SK-N-SH treated with all-trans-retinoic acid at 6 μM for 48 hours (cell line): ENCODE data around the gene SMC6.

Experiments
- ATAC-seq: fragments of 200-7000 bp; cut with Tn5 transposase; 3 replicates; pipeline ENCODE4 v1.9.1; 2020; ENCODE audit warnings: mild to moderate bottlenecking, moderate library complexity
- ARNTL ChIP-seq: fragments of 450-650 bp; formaldehyde crosslinking; IDR thresholded peaks from 2 replicates; pipeline ENCODE4 v1.5.0; 2020; ENCODE audit warnings: low read depth, mild to moderate bottlenecking, moderate library complexity, borderline replicate concordance
- CSDC2 ChIP-seq: fragments of 250-450 bp; sonication (Bioruptor Pico); IDR thresholded peaks from 2 replicates; pipeline ENCODE4 v1.5.0; 2020; ENCODE audit warnings: mild to moderate bottlenecking, moderate library complexity
- ESRRG ChIP-seq: fragments of 250-450 bp; sonication (Bioruptor Pico); IDR thresholded peaks from 2 replicates; pipeline ENCODE4 v1.6.1; 2021; ENCODE audit warnings: mild to moderate bottlenecking
- GLIS3 ChIP-seq: fragments of 250-450 bp; sonication (Bioruptor Pico); IDR thresholded peaks from 2 replicates; pipeline ENCODE4 v1.5.0; 2020; ENCODE audit warnings: mild to moderate bottlenecking, moderate library complexity
- ISL1 ChIP-seq: fragments of 250-450 bp; sonication (Bioruptor Pico); IDR thresholded peaks from 2 replicates; pipeline ENCODE4 v2.1.2; 2022; ENCODE audit warnings: mild to moderate bottlenecking, moderate library complexity
- OSR1 ChIP-seq: fragments of 250-450 bp; sonication (Bioruptor Pico); IDR thresholded peaks from 2 replicates; pipeline ENCODE4 v1.8.0; 2022; ENCODE audit warnings: moderate library complexity, mild to moderate bottlenecking, inconsistent platforms
- PPARA ChIP-seq: fragments of 250-450 bp; sonication (Bioruptor Pico); IDR thresholded peaks from 2 replicates; pipeline ENCODE4 v1.5.0; 2020; ENCODE audit warnings: mild to moderate bottlenecking, borderline replicate concordance
- RARB ChIP-seq: fragments of 250-450 bp; sonication (Bioruptor Pico); IDR thresholded peaks from 2 replicates; pipeline ENCODE4 v1.8.0; 2021; ENCODE audit warnings: mild to moderate bottlenecking, moderate library complexity
- SNAI2 ChIP-seq: fragments of 250-450 bp; sonication (Bioruptor Pico); IDR thresholded peaks from 2 replicates; pipeline ENCODE4 v1.5.0; 2020; ENCODE audit warnings: mild to moderate bottlenecking, moderate library complexity
- TCF4 ChIP-seq: fragments of 250-450 bp; sonication (Bioruptor Pico); IDR thresholded peaks from 2 replicates; pipeline ENCODE4 v1.8.0; 2021; ENCODE audit warnings: mild to moderate bottlenecking, moderate library complexity, borderline replicate concordance
- TOX ChIP-seq: fragments of 250-450 bp; sonication (Bioruptor Pico); IDR thresholded peaks from 2 replicates; pipeline ENCODE4 v1.8.0; 2021; ENCODE audit warnings: mild to moderate bottlenecking, moderate library complexity, borderline replicate concordance
- ZC3H10 ChIP-seq: fragments of 250-450 bp; sonication (Bioruptor Pico); IDR thresholded peaks from 2 replicates; pipeline ENCODE4 v1.5.1; 2021; ENCODE audit warnings: mild to moderate bottlenecking, moderate library complexity
- ZFP3 ChIP-seq: fragments of 250-450 bp; sonication (Bioruptor Pico); IDR thresholded peaks from 2 replicates; pipeline ENCODE4 v1.5.0; 2020; ENCODE audit warnings: mild to moderate bottlenecking, moderate library complexity
- ZNF565 ChIP-seq: fragments of 450-650 bp; formaldehyde crosslinking; conservative IDR thresholded peaks from 2 replicates; pipeline ENCODE4 v1.5.0; 2020; ENCODE audit warnings: low read depth, mild to moderate bottlenecking, moderate library complexity
- ZNF70 ChIP-seq: fragments of 450-650 bp; formaldehyde crosslinking; IDR thresholded peaks from 2 replicates; pipeline ENCODE4 v1.5.0; 2020; ENCODE audit warnings: mild to moderate bottlenecking, moderate library complexity
- ZNF8 ChIP-seq: fragments of 450-650 bp; formaldehyde crosslinking; IDR thresholded peaks from 2 replicates; pipeline ENCODE4 v1.5.0; 2020; ENCODE audit warnings: mild to moderate bottlenecking, moderate library complexity
- TF ChIP-seq, protein P1 (sequence below): fragments of 250-450 bp; sonication (Bioruptor Pico); IDR thresholded peaks from 2 replicates; pipeline ENCODE4 v1.8.0; 2020; ENCODE audit warnings: mild to moderate bottlenecking, moderate library complexity, borderline replicate concordance
- TF ChIP-seq, protein P2 (sequence below): fragments of 250-450 bp; sonication (Bioruptor Pico); IDR thresholded peaks from 2 replicates; pipeline ENCODE4 v1.5.1; 2021; ENCODE audit warnings: mild to moderate bottlenecking, moderate library complexity
- TF ChIP-seq, protein P3 (sequence below): fragments of 250-450 bp; sonication (Bioruptor Pico); IDR thresholded peaks from 2 replicates; pipeline ENCODE4 v1.8.0; 2021; ENCODE audit warnings: low read depth, mild to moderate bottlenecking, moderate library complexity, borderline replicate concordance
- TF ChIP-seq, protein P4 (sequence below): fragments of 250-450 bp; sonication (Bioruptor Pico); IDR thresholded peaks from 2 replicates; pipeline ENCODE4 v1.5.1; 2020; ENCODE audit warnings: low read depth, mild to moderate bottlenecking, moderate library complexity

Gene SMC6

DNA sequence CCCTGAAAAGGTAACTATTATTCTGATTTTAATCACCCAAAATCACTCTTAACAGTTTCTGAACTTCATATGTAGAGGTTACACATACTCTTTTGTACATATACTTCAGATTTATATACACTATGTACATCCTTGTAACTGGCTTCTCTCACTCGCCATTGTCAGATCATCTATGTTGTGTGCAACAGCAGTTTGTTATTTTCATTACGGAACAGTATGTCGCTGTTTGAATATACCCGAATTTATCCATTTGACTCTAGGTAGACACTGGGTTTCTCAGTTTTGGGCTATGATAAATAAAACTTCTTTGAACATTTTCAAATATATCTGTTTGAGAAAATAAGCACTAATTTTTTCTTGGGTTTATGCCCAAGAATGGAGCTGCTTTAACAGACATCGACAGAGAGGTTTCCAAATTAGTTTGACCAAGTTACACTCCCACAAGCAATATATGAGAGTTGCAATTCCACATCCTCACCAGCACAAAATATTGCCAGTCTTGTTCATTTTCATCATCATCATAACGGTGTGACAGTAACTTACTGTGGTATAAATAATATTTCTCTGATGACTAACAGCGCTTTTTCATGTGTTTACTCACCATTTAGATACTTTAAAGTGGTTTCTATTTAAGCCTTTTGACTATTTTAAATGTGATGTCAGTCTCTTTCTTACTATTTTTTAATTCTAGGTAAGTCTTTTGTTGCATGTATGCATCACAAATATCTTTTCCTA, 80.9 kb downstream of the SMC6 start (continued):
- TF ChIP-seq, protein P1, sequence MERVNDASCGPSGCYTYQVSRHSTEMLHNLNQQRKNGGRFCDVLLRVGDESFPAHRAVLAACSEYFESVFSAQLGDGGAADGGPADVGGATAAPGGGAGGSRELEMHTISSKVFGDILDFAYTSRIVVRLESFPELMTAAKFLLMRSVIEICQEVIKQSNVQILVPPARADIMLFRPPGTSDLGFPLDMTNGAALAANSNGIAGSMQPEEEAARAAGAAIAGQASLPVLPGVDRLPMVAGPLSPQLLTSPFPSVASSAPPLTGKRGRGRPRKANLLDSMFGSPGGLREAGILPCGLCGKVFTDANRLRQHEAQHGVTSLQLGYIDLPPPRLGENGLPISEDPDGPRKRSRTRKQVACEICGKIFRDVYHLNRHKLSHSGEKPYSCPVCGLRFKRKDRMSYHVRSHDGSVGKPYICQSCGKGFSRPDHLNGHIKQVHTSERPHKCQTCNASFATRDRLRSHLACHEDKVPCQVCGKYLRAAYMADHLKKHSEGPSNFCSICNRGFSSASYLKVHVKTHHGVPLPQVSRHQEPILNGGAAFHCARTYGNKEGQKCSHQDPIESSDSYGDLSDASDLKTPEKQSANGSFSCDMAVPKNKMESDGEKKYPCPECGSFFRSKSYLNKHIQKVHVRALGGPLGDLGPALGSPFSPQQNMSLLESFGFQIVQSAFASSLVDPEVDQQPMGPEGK (CRISPR knock-in tag): no peak
- TF ChIP-seq ESRRG (no peak), PPARA (CRISPR knock-in tag) (no peak), ISL1 (no peak), ZC3H10 (CRISPR knock-in tag) (no peak), OSR1 (CRISPR knock-in tag) (no peak), TCF4 (CRISPR knock-in tag) (no peak), ARNTL (CRISPR knock-in tag) (no peak), ZNF70 (CRISPR knock-in tag) (no peak)
- TF ChIP-seq, protein P2, sequence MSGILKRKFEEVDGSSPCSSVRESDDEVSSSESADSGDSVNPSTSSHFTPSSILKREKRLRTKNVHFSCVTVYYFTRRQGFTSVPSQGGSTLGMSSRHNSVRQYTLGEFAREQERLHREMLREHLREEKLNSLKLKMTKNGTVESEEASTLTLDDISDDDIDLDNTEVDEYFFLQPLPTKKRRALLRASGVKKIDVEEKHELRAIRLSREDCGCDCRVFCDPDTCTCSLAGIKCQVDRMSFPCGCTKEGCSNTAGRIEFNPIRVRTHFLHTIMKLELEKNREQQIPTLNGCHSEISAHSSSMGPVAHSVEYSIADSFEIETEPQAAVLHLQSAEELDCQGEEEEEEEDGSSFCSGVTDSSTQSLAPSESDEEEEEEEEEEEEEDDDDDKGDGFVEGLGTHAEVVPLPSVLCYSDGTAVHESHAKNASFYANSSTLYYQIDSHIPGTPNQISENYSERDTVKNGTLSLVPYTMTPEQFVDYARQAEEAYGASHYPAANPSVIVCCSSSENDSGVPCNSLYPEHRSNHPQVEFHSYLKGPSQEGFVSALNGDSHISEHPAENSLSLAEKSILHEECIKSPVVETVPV: no peak

DNA sequence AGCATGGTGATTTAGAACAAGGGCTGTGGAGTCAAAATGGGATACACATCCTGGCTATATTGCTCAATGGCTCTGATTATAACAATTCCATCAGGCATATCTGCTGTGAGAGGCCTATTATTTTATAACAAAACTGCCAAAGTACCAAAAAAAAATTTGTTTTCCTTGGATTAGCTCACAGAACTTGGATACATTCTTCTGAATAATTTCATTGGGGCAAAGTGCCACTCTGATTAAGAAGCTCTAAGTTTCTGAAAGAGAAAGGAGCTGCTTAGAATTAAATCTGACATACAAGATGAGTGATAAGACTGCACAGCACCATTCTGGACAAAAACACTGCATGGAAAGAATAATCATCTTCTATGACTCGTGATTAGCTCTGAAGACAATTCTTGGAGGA, 85.7 kb downstream of the SMC6 start:
- peak; percentile 48 for ATAC-seq
- no peak for TF ChIP-seq ESRRG
- peak; percentile 65 for TF ChIP-seq ISL1

DNA sequence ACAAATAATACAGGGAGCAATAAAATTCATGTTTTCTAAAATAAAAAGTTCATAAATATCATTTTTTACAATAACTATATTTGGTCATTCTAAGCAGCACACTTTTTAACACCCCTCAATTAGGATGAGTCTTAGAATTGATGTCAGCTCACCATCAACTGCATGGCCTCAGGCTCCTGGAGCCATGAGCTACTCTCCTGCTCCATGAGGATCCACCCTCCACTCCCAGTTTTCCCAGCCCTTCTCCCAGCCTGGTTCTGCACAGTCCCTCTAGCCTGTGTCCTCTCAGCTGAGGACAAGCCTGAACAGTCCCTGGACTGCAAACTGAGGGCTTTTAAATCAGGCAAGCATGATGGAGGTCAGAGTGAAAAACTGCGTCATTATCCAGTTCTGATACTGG, 89.1 kb downstream of the SMC6 start:
- ATAC-seq: no peak
- TF ChIP-seq ESRRG: no peak
- TF ChIP-seq ISL1: no peak
- TF ChIP-seq CSDC2 (CRISPR knock-in tag): no peak
- no peak for TF ChIP-seq ZNF8
- TF ChIP-seq ZC3H10 (CRISPR knock-in tag): no peak
- no peak for TF ChIP-seq TOX
- TF ChIP-seq, protein P3, sequence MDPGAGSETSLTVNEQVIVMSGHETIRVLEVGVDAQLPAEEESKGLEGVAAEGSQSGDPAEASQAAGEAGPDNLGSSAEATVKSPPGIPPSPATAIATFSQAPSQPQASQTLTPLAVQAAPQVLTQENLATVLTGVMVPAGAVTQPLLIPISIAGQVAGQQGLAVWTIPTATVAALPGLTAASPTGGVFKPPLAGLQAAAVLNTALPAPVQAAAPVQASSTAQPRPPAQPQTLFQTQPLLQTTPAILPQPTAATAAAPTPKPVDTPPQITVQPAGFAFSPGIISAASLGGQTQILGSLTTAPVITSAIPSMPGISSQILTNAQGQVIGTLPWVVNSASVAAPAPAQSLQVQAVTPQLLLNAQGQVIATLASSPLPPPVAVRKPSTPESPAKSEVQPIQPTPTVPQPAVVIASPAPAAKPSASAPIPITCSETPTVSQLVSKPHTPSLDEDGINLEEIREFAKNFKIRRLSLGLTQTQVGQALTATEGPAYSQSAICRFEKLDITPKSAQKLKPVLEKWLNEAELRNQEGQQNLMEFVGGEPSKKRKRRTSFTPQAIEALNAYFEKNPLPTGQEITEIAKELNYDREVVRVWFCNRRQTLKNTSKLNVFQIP (CRISPR knock-in tag): no peak
- TF ChIP-seq GLIS3 (CRISPR knock-in tag): no peak
- TF ChIP-seq ZFP3 (CRISPR knock-in tag): no peak
- TF ChIP-seq OSR1 (CRISPR knock-in tag): no peak
- no peak for TF ChIP-seq ZNF565 (CRISPR knock-in tag)
- TF ChIP-seq RARB (CRISPR knock-in tag): no peak
- no peak for TF ChIP-seq PPARA (CRISPR knock-in tag)
- TF ChIP-seq SNAI2 (CRISPR knock-in tag): no peak
- no peak for TF ChIP-seq TCF4 (CRISPR knock-in tag)

DNA sequence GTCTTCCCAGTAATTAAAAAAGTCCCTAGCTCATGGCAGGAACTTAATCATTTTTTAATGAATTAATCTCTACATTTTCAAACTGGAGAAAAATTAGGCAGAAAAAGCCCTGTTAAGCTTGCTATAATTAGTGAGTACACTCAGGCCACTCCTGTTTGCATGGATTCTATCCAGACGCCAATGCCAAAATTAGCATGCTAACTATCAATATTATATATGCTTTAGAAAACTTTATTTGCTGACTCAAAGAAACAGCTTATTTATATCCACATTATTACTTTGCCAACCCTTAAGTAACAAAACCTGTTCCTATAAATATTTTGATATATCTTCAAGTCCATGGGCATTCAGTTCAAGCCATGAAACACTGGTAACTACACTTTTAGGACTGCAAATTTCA, 90.9 kb downstream of the SMC6 start:
- ATAC-seq: no peak
- no peak for TF ChIP-seq TOX
- TF ChIP-seq GLIS3 (CRISPR knock-in tag): no peak
- TF ChIP-seq, protein P1 (CRISPR knock-in tag): no peak
- no peak for TF ChIP-seq ZC3H10 (CRISPR knock-in tag)
- TF ChIP-seq ZNF70 (CRISPR knock-in tag): no peak

DNA sequence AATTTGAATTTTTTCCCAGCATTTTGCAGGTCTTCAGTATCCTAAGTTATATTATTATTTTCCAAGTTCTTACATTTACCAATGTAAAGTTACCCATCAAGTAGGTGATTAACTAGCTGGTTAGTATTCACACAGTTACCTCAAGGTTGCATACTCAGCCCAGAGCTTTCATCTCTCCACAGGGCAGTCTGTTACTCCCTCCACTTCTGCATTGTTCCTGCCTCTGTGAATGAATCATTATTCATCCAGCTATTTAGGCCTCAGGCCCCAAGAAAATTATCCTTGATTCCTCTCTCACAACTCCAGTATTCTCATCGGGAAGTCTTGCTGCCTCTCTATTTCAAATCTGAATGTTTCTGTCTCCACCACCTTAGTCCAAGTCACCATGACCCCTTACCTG, 92.2 kb downstream of the SMC6 start:
- ATAC-seq: no peak
- no peak for TF ChIP-seq SNAI2 (CRISPR knock-in tag)
- TF ChIP-seq, protein P3 (CRISPR knock-in tag): no peak
- TF ChIP-seq, protein P4, sequence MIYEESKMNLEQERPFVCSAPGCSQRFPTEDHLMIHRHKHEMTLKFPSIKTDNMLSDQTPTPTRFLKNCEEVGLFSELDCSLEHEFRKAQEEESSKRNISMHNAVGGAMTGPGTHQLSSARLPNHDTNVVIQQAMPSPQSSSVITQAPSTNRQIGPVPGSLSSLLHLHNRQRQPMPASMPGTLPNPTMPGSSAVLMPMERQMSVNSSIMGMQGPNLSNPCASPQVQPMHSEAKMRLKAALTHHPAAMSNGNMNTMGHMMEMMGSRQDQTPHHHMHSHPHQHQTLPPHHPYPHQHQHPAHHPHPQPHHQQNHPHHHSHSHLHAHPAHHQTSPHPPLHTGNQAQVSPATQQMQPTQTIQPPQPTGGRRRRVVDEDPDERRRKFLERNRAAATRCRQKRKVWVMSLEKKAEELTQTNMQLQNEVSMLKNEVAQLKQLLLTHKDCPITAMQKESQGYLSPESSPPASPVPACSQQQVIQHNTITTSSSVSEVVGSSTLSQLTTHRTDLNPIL (CRISPR knock-in tag): no peak
